Subcutaneous abdominal adipose tissue (tissue), 5 donors: ENCODE results near the gene KANSL1L.

ENCODE experiments used
- H3K27ac ChIP-seq: one replicate; pipeline ENCODE4 v1.7.0; 2013; ENCODE audit warnings: low read depth, mild to moderate bottlenecking, inconsistent platforms, low read length, moderate library complexity
- H3K27me3 ChIP-seq, 5 donors: one replicate each; pipeline ENCODE4 v1.7.0; 2013; ENCODE audit warnings: low read length in 5 of 5, inconsistent platforms in 1 of 5; ENCODE audit not compliant: control insufficient read depth in 5 of 5, insufficient read depth in 4 of 5
- H3K36me3 ChIP-seq, 5 donors: one replicate each; pipeline ENCODE4 v1.7.0; 2013; ENCODE audit warnings: low read length in 5 of 5; ENCODE audit not compliant: control insufficient read depth in 5 of 5, insufficient read depth in 5 of 5
- H3K4me1 ChIP-seq, 5 donors: one replicate each; pipeline ENCODE4 v1.7.0; 2013; ENCODE audit warnings: low read length in 5 of 5, mild to moderate bottlenecking in 3 of 5, moderate library complexity in 1 of 5; ENCODE audit not compliant: control insufficient read depth in 5 of 5, insufficient read depth in 5 of 5
- H3K4me3 ChIP-seq, 5 donors: one replicate each; pipeline ENCODE4 v1.7.0; 2013; ENCODE audit warnings: low read length in 5 of 5, low read depth in 1 of 5
- H3K9ac ChIP-seq, 5 donors: one replicate each; pipeline ENCODE4 v1.7.0; 2013; ENCODE audit warnings: low read length in 5 of 5, mild to moderate bottlenecking in 4 of 5, moderate library complexity in 3 of 5
- H3K9me3 ChIP-seq, 5 donors: one replicate each; pipeline ENCODE4 v1.7.0; 2013; ENCODE audit warnings: low read length in 5 of 5; ENCODE audit not compliant: control insufficient read depth in 5 of 5
- donor health status: healthy.
- donor health status: healthy.
- donor health status: healthy.
- donor health status: healthy.
- donor health status: healthy.

KANSL1L gene

GRCh38 chr2:210162466-210163124 lies 8.6 kb downstream of the KANSL1L start:
- H3K4me1 ChIP-seq, result peaks cover 0 to 27% (median 13%) of the 10 kb centered on the region in 5 donors
- H3K27me3 ChIP-seq, result no peaks in the 10 kb centered on the region
- no peaks in the 10 kb centered on the region for H3K36me3 ChIP-seq
- no peak overlapping the region for H3K9ac ChIP-seq
- no peaks in the 10 kb centered on the region for H3K9me3 ChIP-seq
- no peak overlapping the region for H3K27ac ChIP-seq
- no peak overlapping the region for H3K4me3 ChIP-seq

GRCh38 chr2:210159059-210159458 lies 12.2 kb downstream of the KANSL1L start:
- Histone ChIP-seq H3K36me3 (peaks cover 2 to 10% (median 5%) of the 10 kb centered on the region in 5 donors), H3K4me1 (peaks cover 0 to 7% (median 4%) of the 10 kb centered on the region in 5 donors), H3K9me3 (no peaks in the 10 kb centered on the region), H3K4me3 (no peak overlapping the region), H3K27ac (no peak overlapping the region), H3K27me3 (no peaks in the 10 kb centered on the region), H3K9ac (no peak overlapping the region)

- Histone ChIP-seq H3K4me3 (no peak overlapping the region), H3K9ac (no peak overlapping the region), H3K36me3 (peaks cover 9 to 17% (median 14%) of the 10 kb centered on the region in 5 donors), H3K27ac (no peak overlapping the region), H3K9me3 (no peaks in the 10 kb centered on the region), H3K4me1 (peaks cover 0 to 7% (median 4%) of the 10 kb centered on the region in 5 donors), H3K27me3 (no peaks in the 10 kb centered on the region)
Measured at GRCh38 chr2:210158236-210158635, 13.0 kb downstream of the KANSL1L start.

DNA sequence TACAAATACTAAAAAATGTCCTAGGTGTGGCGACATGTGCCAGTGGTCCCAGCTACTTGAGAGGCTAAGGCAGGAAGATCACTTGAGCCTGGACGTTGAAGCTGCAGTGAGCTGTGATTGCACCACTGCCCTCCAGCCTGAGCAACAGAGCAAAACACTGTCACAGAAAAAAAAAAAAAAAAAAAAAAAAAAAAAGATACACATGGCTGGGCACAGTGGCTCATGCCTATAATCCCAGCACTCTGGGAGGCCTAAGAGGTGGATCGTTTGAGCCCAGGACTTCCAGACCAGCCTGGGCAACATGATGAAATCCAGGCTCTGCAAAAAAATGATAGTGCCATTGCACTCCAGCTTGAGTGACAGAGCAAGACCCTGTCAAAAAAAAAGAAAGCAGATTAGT lies 13.7 kb downstream of the KANSL1L start:
- Histone ChIP-seq H3K36me3 (peaks cover 10 to 17% (median 14%) of the 10 kb centered on the region in 5 donors), H3K27me3 (no peaks in the 10 kb centered on the region), H3K9me3 (no peaks in the 10 kb centered on the region), H3K4me3 (no peak overlapping the region), H3K9ac (no peak overlapping the region), H3K4me1 (peaks cover 0 to 5% (median 1%) of the 10 kb centered on the region in 5 donors), H3K27ac (no peak overlapping the region)

GRCh38 chr2:210147614-210148013 lies 23.6 kb downstream of the KANSL1L start:
- Histone ChIP-seq H3K9me3 (peaks cover 0 to 2% (median 0%) of the 10 kb centered on the region in 5 donors), H3K4me3 (no peak overlapping the region), H3K27ac (no peak overlapping the region), H3K9ac (no peak overlapping the region), H3K4me1 (peaks cover 0 to 5% (median 0%) of the 10 kb centered on the region in 5 donors), H3K27me3 (no peaks in the 10 kb centered on the region), H3K36me3 (peaks cover 17 to 30% (median 25%) of the 10 kb centered on the region in 5 donors)

- no peak overlapping the region for H3K4me3 ChIP-seq
- no peaks in the 10 kb centered on the region for H3K4me1 ChIP-seq
Measured at GRCh38 chr2:210132239-210132638, 39.0 kb downstream of the KANSL1L start.

GRCh38 chr2:210128961-210129360 lies 42.2 kb downstream of the KANSL1L start:
- H3K4me1 ChIP-seq, result no peaks in the 10 kb centered on the region
- H3K27ac ChIP-seq, result no peak overlapping the region
- H3K27me3 ChIP-seq, result no peaks in the 10 kb centered on the region
- H3K9me3 ChIP-seq, result peaks cover 0 to 21% (median 6%) of the 10 kb centered on the region in 5 donors
- H3K4me3 ChIP-seq, result no peak overlapping the region
- peaks cover 0 to 29% (median 12%) of the 10 kb centered on the region in 5 donors for H3K36me3 ChIP-seq
- no peak overlapping the region for H3K9ac ChIP-seq

More at GRCh38 chr2:210132239-210132638, 39.0 kb downstream of the KANSL1L start:
- Histone ChIP-seq H3K9ac (no peak overlapping the region), H3K27me3 (no peaks in the 10 kb centered on the region), H3K27ac (no peak overlapping the region), H3K9me3 (peaks cover 0 to under 1% (median 0%) of the 10 kb centered on the region in 5 donors), H3K36me3 (peaks cover 0 to 14% (median 6%) of the 10 kb centered on the region in 5 donors)

DNA sequence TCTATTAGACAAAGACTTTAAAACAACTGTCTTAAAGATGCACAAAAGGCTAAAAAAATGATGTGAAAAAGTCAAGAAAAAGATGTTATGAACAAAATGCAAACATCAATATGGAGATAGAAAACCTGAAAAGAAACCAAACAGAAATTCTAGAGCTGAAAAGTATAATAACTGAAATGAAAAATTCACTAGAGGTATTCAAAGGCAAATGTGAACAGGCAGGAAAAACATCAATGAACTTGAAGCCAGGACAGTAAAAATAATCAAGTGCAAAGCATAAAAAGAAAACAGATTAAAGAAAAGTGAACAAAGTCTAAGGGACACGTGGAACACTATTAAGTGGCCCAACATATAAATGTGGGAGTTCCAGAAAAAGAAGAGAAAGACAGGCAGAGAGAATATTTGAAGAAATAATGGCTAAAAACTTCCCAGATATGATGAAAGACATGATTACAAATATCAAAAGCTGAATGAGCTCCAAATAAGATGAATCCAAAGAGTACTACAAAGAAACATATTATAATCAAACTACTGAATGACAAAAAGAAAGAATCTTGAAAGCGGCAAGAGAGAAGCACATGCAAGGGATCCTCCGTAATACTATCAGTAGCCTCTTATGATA lies 57.5 kb downstream of the KANSL1L start:
- Histone ChIP-seq H3K4me1 (no peaks in the 10 kb centered on the region), H3K9me3 (peaks cover 0 to 20% (median 11%) of the 10 kb centered on the region in 5 donors), H3K27me3 (no peaks in the 10 kb centered on the region), H3K4me3 (no peak overlapping the region), H3K9ac (no peak overlapping the region), H3K27ac (no peak overlapping the region), H3K36me3 (peaks cover 2 to 15% (median 9%) of the 10 kb centered on the region in 5 donors)

DNA sequence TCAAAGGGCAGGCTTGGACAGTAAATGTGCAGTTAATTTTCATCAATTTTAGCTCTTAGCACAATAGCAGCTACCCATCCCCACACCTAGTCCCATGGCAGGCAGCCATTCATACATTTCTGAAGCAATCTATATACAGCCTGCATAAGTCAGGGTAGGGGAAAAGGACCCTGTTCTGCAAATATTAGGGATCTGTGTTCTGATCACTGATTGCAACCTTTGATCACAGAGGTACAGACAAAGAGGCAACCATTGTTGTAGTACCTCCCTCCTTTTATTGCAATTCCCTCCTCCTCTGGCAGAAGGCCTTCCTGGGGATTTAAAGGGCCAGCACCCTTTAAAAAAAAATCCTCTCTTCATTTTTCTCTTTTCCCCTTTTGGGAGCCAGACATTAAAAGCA lies 58.3 kb downstream of the KANSL1L start:
- H3K9me3 ChIP-seq, result peaks cover 0 to 17% (median 11%) of the 10 kb centered on the region in 5 donors
- no peak overlapping the region for H3K9ac ChIP-seq
- no peak overlapping the region for H3K27ac ChIP-seq
- H3K36me3 ChIP-seq, result peaks cover 2 to 15% (median 9%) of the 10 kb centered on the region in 5 donors
- H3K4me3 ChIP-seq, result no peak overlapping the region
- H3K27me3 ChIP-seq, result no peaks in the 10 kb centered on the region
- H3K4me1 ChIP-seq, result no peaks in the 10 kb centered on the region

GRCh38 chr2:210099940-210100339 lies 71.3 kb downstream of the KANSL1L start:
- H3K27me3 ChIP-seq, result no peaks in the 10 kb centered on the region
- no peaks in the 10 kb centered on the region for H3K4me1 ChIP-seq
- H3K27ac ChIP-seq, result no peak overlapping the region
- H3K9ac ChIP-seq, result no peak overlapping the region
- H3K4me3 ChIP-seq, result no peak overlapping the region
- no peaks in the 10 kb centered on the region for H3K9me3 ChIP-seq
- peaks cover 0 to 9% (median 3%) of the 10 kb centered on the region in 5 donors for H3K36me3 ChIP-seq
